Hepatocyte (in vitro differentiated cells): Measurements from ENCODE around the gene WDR91.

Experiments
- CTCF ChIP-seq: fragments of 200-600 bp; sonication (generic); IDR thresholded peaks from 2 replicates; pipeline ENCODE4 v1.5.1; 2016; ENCODE audit warnings: antibody characterized with exemption, mild to moderate bottlenecking; ENCODE audit not compliant: poor library complexity
- EZH2 ChIP-seq: fragments of 200-600 bp; sonication (generic); IDR thresholded peaks from 2 replicates; pipeline ENCODE4 v1.6.1; 2016; ENCODE audit warnings: antibody characterized with exemption, mild to moderate bottlenecking, borderline replicate concordance
- EZH2phosphoT487 ChIP-seq: fragments of 200-600 bp; sonication (generic); IDR thresholded peaks from one replicate; pipeline ENCODE4 v1.6.1; 2018; ENCODE audit warnings: antibody characterized with exemption, mild to moderate bottlenecking, low read depth, moderate library complexity; ENCODE audit not compliant: unreplicated experiment, severe bottlenecking

GRCh38 chr7:135259702-135260101 lies 48.4 kb upstream of the WDR91 start:
- no peak for TF ChIP-seq CTCF
- no peak for TF ChIP-seq EZH2
- no peak for TF ChIP-seq EZH2phosphoT487
